ENCODE data around the gene RBBP9. TPM values are rescaled to one million over a fixed set of nuclear protein-coding genes. Genes with fewer than 3 reads are reported as not detected.

Gene RBBP9
- total RNA-seq, 1 donor from 2014 or later = 14.2 TPM

DNA sequence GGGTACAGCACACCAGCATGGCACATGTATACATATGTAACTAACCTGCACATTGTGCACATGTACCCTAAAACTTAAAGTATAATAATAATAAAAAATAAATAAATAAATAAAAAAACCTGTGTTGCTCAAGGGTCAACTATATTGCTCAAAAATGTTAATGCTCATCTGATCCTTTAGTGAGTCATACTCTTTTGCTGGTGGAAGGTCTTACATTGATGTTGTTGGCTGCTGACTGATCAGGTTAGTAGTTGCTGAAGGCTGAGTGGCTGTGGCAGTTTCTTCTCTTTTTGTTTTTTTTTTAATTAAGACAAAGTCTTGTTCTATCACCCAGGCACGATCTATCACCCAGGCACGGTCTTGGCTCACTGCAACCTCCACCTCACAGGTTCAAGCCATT, 40.6 kb upstream of the RBBP9 start:
- TF ChIP-seq, protein P1, sequence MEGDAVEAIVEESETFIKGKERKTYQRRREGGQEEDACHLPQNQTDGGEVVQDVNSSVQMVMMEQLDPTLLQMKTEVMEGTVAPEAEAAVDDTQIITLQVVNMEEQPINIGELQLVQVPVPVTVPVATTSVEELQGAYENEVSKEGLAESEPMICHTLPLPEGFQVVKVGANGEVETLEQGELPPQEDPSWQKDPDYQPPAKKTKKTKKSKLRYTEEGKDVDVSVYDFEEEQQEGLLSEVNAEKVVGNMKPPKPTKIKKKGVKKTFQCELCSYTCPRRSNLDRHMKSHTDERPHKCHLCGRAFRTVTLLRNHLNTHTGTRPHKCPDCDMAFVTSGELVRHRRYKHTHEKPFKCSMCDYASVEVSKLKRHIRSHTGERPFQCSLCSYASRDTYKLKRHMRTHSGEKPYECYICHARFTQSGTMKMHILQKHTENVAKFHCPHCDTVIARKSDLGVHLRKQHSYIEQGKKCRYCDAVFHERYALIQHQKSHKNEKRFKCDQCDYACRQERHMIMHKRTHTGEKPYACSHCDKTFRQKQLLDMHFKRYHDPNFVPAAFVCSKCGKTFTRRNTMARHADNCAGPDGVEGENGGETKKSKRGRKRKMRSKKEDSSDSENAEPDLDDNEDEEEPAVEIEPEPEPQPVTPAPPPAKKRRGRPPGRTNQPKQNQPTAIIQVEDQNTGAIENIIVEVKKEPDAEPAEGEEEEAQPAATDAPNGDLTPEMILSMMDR (IDR thresholded peaks at IDR 0.05) = no peak
- DNase-seq (ENCODE audit: low spot score) = no peak
- Mint-ChIP-seq H3K9me3 (ENCODE audit: low read depth) (peaks cover 6% of the 10 kb centered on the region), H3K27ac (ENCODE audit: unreplicated experiment) (no peak overlapping the region), H3K36me3 (ENCODE audit: low read depth) (peaks cover 30% of the 10 kb centered on the region), H3K4me1 (ENCODE audit: low read depth) (peaks cover 4% of the 10 kb centered on the region), H3K4me3 (ENCODE audit: unreplicated experiment) (no peak overlapping the region), H3K27me3 (ENCODE audit: low read depth) (no peaks in the 10 kb centered on the region)

- H3K27me3 Mint-ChIP-seq (ENCODE audit: low read depth) = no peaks in the 10 kb centered on the region
- TF ChIP-seq, protein P1 (IDR thresholded peaks at IDR 0.05) = no peak
- DNase-seq (ENCODE audit: low spot score) = no peak
- peaks cover 39% of the 10 kb centered on the region for H3K36me3 Mint-ChIP-seq (ENCODE audit: low read depth)
- H3K4me1 Mint-ChIP-seq (ENCODE audit: low read depth) = peaks cover 4% of the 10 kb centered on the region
- no peak overlapping the region for H3K4me3 Mint-ChIP-seq (ENCODE audit: unreplicated experiment)
- peaks cover 4% of the 10 kb centered on the region for H3K9me3 Mint-ChIP-seq (ENCODE audit: low read depth)
- H3K27ac Mint-ChIP-seq (ENCODE audit: unreplicated experiment) = no peak overlapping the region
Measured at GRCh38 chr20:18533978-18534644, 37.1 kb upstream of the RBBP9 start.

DNA sequence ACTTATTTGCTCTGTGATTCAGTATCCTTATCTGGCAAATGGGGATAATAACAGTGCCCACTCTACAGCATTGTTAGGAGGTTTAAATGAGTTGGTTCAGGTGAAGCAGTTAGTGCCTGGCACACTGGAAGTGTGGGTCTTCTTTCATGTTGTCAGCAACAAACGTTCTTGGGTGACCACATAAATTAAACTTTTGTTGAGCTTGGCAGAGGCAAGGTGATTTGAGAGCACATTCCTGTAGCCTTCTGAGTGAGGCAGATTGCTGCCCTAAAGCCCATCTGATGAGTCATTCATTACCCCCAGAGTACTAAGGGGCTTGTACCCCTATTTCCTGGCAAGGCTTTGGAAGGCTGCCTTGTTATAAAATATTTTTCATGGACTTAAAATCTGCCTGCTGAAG, 36.5 kb upstream of the RBBP9 start:
- peaks cover 4% of the 10 kb centered on the region for H3K4me1 Mint-ChIP-seq (ENCODE audit: low read depth)

GRCh38 chr20:18532626-18533025, 35.6 kb upstream of the RBBP9 start:
- no peaks in the 10 kb centered on the region for H3K27me3 Mint-ChIP-seq (ENCODE audit: low read depth)
- peaks cover 4% of the 10 kb centered on the region for H3K9me3 Mint-ChIP-seq (ENCODE audit: low read depth)
- H3K27ac Mint-ChIP-seq (ENCODE audit: unreplicated experiment) = no peak overlapping the region
- TF ChIP-seq, protein P1 (IDR thresholded peaks at IDR 0.05) = no peak
- no peak overlapping the region for H3K4me3 Mint-ChIP-seq (ENCODE audit: unreplicated experiment)
- DNase-seq (ENCODE audit: low spot score) = no peak
- H3K4me1 Mint-ChIP-seq (ENCODE audit: low read depth) = peaks cover 4% of the 10 kb centered on the region
- H3K36me3 Mint-ChIP-seq (ENCODE audit: low read depth) = peaks cover 46% of the 10 kb centered on the region

More for the DNA sequence above, 36.5 kb upstream of the RBBP9 start:
- Mint-ChIP-seq H3K9me3 (ENCODE audit: low read depth) (peaks cover 4% of the 10 kb centered on the region), H3K27ac (ENCODE audit: unreplicated experiment) (no peak overlapping the region), H3K36me3 (ENCODE audit: low read depth) (peaks cover 44% of the 10 kb centered on the region), H3K27me3 (ENCODE audit: low read depth) (no peaks in the 10 kb centered on the region), H3K4me3 (ENCODE audit: unreplicated experiment) (no peak overlapping the region)
- TF ChIP-seq, protein P1 (IDR thresholded peaks at IDR 0.05) = no peak
- no peak for DNase-seq (ENCODE audit: low spot score)

DNA sequence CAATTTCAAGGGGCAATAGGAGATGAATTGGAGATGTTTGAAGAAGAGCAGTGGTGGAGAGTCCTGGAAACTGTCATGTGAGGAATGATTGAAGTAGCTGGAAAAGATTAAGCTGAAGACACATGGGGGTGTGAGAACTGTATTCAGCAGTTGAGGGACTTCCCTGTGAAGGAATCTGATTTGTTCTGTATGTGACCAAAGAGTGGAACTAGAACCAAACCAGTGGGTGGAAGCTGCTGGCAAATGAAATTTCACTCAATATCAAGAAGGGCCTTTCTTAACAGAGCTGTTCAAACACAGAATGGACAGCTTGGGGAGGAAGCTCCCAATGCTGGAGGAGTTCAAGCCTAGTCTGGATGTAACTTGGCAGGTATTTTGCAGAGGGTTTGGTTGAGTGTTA, 32.0 kb upstream of the RBBP9 start:
- Mint-ChIP-seq H3K36me3 (ENCODE audit: low read depth) (peaks cover 55% of the 10 kb centered on the region), H3K4me3 (ENCODE audit: unreplicated experiment) (no peak overlapping the region)
- TF ChIP-seq, protein P1 (IDR thresholded peaks at IDR 0.05) = no peak

More for the DNA sequence above, 32.0 kb upstream of the RBBP9 start:
- no peaks in the 10 kb centered on the region for H3K27me3 Mint-ChIP-seq (ENCODE audit: low read depth)
- no peaks in the 10 kb centered on the region for H3K9me3 Mint-ChIP-seq (ENCODE audit: low read depth)
- H3K27ac Mint-ChIP-seq (ENCODE audit: unreplicated experiment) = no peak overlapping the region
- peaks cover 11% of the 10 kb centered on the region for H3K4me1 Mint-ChIP-seq (ENCODE audit: low read depth)
- no peak for DNase-seq (ENCODE audit: low spot score)

Measured in chondrocyte (in vitro differentiated cells).